ENCODE results near the gene CNST.

GRCh38 chr1:246577082-246577719 lies 10.9 kb downstream of the CNST start:
- TF ChIP-seq CTCF (IDR thresholded peaks at IDR 0.05): no peak
- TF ChIP-seq EP300 (IDR thresholded peaks at IDR 0.05): no peak
- TF ChIP-seq POLR2A (IDR thresholded peaks at IDR 0.05): no peak
